HK-2 (cell line): ENCODE measurements around the gene TLR10.
"Not testable (repeated sequence)": the region's sequence is repeated elsewhere in the genome, so short reads cannot be mapped to it uniquely, and the experiment has no call there.

Source experiments
- DNase-seq: peaks from one replicate; pipeline ENCODE4 v3.0.0-alpha.2; 2018; ENCODE audit not compliant: unreplicated experiment

Gene TLR10, protein sequence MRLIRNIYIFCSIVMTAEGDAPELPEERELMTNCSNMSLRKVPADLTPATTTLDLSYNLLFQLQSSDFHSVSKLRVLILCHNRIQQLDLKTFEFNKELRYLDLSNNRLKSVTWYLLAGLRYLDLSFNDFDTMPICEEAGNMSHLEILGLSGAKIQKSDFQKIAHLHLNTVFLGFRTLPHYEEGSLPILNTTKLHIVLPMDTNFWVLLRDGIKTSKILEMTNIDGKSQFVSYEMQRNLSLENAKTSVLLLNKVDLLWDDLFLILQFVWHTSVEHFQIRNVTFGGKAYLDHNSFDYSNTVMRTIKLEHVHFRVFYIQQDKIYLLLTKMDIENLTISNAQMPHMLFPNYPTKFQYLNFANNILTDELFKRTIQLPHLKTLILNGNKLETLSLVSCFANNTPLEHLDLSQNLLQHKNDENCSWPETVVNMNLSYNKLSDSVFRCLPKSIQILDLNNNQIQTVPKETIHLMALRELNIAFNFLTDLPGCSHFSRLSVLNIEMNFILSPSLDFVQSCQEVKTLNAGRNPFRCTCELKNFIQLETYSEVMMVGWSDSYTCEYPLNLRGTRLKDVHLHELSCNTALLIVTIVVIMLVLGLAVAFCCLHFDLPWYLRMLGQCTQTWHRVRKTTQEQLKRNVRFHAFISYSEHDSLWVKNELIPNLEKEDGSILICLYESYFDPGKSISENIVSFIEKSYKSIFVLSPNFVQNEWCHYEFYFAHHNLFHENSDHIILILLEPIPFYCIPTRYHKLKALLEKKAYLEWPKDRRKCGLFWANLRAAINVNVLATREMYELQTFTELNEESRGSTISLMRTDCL

DNA sequence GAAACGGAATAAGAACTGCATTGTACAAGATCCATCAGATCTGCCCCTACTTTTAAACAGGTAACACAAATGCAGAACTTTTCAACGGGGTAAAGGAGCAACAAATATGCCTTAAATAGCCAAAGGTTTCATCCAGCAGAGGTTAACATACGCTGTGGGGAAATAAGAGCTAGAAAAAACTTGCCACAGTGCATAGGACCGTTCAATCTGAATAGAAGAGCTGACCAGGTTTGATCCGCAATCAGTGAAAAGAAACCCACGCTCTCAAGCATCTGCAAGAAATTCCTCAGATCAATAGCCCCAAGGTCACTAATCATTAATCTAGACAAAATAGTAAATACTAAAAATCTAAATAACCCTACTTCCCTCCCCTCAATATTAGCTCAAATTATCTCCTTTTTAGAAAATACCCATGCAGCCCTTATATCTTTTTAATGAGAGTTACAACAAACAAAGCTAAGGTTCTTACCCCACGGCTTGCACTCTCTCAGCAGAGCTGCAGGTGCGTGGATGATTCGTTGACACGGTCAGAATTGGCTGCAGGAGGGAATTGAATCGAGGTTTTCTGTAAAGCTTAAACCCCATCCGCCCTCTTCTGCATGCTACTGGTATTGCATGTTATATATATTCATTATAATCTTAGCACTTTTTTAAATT, at the start of gene TLR10:
Gene TLR10, minus strand, starts transcription at position 539 of the 657 bp plus-strand sequence. CDS start 7,400 bp downstream, outside the sequence.
- DNase-seq, result peak; percentile 20

DNA sequence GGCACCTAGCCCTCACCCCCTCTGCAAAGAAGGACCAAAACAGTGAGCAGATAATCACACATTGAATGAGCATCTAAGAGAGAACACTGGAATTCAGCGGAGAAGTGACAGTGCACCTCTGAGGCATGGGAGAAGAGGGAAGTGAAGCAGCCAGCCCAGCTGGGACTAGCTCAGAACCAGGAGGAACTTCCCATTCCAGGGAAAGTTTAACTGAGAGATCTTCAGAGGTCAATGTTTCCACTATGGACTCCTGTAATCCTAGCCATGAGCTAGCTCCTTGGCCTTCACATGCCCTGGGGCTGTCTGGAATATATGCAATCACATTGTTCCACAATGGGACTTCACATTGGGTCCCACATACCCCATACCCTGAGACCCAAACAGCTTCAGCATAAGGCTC, 49.4 kb upstream of the TLR10 start:
- no peak for DNase-seq

DNA sequence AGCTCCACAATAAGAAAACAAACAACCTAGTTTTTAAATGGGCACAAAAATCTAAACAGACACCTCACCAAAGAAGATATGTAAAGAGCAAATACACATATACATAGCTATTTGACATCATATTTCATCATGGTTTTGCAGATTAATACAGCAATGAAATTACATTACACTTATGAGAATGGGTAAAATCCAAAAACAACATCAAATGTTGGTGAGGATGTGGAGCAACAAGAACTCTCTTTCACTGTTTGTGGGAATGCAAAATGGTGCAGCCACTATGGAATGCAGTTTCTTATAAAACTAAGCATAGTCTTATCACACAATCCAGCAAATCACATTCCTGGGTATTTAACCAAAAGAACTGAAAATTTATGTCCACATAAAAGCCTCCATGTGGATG, 48.9 kb upstream of the TLR10 start:
- DNase-seq, result no peak

DNA sequence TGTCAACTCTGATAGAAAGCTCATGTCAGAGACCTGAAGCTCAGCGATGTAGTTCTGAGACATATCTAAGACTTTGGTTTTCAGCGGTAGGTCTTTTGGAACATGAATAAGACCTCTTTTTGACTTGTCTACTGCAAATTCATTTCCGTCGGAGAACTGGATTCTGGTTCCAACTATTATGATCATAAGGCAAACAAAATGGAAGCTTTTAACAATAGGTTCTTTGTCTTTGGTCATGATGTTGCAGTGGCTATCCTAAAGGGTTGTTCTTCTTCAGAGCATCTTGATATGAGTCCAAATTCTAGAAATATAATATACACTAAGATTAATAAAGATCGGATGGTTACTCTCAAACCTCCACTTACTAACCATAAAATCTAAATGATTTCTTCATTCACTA, 46.4 kb upstream of the TLR10 start:
- DNase-seq, result no peak

DNA sequence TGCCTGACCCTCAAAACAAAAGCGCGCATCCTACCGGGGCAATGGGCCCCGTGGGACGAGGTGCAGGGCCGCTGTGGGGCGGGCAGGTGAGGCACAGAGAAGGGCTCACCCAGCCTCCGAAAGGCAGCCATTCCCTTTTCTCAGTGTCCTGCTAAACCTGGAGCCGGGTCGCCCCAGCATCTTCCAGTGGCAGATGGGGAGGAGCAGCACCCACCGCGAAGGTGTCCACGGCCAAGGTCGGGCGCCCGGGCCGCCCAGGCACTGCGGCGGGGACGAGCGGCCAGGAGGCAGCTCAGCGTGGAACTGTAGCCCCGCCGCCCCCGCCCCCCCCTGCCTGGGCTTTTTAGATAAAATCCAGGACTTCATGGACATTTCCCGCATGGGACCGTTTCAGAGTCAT, 41.0 kb upstream of the TLR10 start:
- DNase-seq, result no peak

DNA sequence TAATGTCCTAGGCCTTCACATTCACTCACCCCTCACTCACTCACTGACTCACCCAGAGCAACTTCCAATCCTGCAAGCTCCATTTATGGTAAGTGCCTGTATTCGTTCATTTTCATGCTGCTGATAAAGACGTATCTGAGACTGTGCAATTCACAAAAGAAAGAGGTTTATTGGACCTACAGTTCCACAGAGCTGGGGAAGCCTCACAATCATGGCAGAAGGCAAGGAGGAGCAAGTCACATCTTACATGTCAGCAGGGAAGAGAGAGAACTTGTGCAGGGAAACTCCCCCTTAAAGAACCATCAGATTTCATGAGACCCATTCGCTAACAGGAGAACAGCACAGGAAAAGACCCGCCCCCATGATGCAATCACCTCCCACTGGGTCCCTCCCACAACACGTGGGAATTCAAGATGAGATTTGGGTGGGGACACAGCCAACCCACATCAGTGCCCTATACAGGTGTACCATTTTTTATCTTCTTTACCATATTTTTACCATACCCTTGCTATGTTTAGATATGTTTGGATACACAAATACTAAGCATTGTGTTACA, 40.0 kb upstream of the TLR10 start:
- DNase-seq, result no peak

DNA sequence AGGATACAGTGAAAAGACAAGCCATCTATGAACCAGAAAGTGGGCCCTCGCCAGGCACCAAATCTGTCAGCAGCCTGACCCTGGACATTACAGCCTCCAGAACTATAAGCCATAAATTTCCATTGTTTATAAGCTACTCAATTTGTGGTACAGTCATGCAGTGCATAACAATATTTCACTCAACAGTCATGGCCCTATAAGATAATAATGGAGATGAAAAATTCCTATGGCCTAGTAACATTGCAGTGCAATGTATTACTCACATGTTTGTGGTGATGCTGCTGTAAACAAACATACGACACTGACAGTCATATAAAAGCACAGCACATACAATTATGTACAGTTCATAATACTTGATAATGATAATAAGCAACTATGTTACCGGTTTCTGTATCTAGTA, 38.9 kb upstream of the TLR10 start:
- no peak for DNase-seq

DNA sequence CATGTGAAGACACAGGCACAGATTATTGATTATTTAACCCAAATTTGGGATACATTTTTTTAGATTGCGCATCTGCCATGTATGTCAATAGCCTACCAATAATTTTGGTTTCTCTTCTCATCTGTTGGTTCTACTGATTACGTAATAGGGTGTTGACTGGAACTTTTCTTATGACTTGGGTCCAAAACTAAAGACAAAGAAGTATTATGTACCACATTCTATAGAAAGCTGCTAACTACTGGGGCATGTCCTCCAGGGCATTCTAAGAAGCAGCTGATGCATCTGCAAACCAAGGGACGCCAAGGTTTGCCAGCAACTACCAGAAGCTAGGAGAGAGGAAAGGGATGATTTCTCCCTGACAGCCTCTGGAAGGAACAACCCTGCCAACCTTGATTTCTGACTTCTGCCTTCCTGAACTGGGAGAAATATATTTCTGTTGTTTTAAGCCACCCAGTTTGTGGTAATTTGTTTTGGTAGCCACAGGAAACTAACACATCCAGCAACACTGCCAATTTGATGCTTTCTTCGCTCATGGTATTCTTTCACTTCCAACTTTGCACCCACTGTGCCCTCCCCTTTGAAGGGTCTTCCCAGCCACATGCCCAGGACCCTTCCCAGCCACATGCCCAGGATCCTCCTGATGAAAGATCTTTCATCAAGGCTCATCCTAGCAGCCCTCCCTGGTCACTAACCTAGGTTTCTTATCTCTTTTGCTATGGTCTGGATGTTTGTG, 37.7 kb upstream of the TLR10 start:
- DNase-seq, result no peak

DNA sequence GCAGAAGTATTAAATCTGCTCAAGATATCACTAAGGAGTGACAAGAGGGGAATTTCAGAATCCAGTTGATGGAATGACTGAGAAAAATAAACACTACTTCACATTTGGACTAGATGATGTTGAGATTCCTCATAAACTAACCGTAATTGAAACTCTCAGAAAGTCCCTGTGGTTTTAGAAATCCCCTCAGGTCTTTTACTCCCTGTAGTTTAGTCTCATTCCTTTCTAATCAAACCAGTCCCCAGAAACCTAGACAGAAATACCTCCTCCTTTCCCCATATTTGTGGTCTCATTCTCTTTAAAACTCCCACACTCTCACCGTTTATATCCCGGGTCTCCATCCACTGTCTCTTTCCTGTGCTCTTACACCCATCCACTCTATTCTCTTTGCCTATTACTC, 36.8 kb upstream of the TLR10 start:
- DNase-seq, result no peak

DNA sequence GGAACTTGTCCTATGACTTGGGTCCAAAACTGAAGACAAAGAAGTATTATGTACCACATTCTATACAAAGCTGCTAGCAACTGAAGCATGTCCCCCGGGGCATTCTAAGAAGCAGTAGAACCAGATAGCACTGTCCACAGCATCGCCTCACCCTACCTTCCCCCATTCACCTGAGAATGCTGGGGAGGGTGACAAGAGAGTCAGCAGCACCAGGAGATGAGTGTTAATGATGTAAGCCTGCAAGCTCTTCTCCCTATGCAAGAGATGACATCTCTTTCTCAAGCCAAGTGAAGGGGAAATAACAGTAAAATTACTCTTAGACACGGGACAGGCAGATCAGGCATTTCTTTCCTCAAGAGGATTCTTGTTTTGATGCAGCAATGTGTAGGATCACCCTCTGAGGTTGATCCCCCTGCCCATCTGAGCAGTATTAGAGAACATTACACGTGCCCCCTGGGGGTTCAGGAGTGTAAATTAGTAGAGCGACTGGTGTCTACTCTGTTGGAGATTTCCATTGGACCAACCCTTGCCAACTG, 35.7 kb upstream of the TLR10 start:
- DNase-seq, result no peak

DNA sequence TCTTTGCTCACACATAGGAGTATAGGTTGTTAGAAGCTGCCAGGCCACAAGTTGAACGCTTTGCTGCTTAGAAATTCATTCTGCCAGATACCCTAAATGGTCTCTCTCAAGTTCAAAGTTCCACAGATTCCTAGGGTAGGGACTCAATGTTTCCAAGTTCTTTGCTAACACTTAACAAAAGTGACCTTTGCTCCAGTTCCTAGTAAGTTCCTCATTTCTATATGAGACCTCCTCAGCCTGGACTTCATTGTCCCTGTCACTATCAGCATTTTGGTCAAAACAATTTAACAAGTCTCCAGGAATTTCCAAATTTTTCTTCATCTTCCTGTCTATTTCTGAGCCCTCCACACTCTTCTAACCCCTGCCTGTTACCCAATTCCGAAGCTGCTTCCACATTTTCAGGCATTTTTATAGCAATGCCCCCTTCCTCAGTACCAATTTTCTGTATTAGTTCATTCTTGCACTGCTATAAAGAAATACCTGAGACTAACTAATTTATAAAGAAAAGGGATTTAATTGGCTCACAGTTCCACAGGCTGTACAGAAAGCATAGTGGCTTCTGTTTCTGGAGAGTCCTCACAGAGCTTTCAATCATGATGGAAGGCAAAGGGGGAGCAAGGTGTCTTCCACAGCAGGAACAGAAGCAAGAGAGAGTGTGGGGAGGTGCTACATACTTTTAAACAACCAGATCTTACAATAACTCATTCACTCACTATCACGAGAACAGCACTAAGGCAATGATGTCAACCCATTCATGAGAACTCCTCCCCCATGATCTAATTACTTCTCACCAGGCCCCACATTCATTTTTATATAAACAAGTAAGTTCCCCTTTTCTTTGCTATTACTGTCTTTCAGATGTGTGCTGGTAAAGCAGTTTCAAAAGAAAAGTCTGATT, 33.3 kb upstream of the TLR10 start:
- no peak for DNase-seq

DNA sequence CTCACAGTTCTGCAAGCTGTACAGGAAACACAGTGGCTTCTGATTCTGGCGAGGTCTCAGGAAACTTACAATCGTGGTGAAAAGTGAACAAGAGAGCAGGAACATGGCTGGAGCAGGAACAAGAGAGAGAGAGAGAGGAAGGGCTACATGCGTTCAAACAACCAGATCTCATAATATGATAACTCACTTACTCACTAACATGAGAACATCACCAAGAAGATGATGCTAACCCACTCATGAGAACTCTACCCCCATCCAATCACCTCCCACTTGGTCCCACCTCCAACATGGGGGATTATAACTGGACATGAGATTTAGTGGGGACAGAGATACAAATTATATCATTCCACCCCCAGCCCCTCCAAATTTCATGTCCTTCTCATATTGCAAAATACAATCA, 31.6 kb upstream of the TLR10 start:
- DNase-seq, result no peak

DNA sequence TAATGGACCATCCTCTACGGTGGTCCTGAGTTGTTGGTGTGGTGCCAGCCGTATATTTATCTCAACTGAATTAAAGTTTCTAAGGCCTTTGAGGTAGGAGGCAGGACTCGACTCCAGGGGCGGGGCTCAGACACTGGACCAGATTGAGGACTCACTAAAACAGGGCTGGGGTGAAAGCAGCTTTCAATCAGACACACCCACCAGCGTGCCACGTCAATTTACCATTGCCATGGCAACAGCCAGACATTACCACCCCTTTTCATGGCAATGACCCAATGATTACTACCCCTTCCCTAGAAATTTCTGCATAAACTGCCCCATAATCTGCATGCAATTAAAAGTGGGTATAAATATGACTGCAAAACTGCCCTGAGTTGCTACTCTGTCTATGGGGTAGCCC, 28.5 kb upstream of the TLR10 start:
- DNase-seq, result no peak

DNA sequence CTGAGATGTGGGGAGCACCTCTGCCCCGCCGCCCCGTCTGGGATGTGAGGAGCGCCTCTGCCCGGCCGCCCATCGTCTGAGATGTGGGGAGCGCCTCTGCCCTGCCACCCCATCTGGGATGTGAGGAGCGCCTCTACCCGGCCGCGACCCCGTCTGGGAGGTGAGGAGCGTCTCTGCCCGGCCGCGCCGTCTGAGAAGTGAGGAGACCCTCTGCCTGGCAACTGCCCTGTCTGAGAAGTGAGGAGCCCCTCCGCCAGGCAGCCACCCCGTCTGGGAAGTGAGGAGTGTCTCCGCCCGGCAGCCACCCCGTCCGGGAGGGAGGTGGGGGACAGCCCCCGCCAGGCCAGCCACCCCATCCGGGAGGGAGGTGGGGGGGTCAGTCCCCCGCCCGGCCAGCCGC, 24.7 kb upstream of the TLR10 start:
- DNase-seq, result not testable (repeated sequence)

DNA sequence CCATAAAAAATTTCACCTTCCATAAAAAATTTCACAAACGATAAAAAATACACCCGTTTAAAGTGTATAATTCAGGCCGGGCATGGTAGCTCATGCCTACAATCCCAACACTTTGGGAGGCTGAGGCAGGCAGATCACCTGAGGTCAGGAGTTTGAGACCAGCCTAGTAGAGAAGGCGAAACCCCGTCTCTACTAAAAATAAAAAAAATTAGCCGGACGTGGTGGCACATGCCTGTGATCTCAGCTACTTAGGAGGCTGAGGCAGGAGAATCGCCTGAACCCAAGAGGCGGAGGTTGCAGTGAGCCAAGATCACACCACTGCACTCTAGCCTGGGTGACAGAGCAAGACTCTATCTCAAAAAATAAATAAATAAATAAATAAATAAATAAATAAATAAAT, 23.5 kb upstream of the TLR10 start:
- not testable (repeated sequence) for DNase-seq

DNA sequence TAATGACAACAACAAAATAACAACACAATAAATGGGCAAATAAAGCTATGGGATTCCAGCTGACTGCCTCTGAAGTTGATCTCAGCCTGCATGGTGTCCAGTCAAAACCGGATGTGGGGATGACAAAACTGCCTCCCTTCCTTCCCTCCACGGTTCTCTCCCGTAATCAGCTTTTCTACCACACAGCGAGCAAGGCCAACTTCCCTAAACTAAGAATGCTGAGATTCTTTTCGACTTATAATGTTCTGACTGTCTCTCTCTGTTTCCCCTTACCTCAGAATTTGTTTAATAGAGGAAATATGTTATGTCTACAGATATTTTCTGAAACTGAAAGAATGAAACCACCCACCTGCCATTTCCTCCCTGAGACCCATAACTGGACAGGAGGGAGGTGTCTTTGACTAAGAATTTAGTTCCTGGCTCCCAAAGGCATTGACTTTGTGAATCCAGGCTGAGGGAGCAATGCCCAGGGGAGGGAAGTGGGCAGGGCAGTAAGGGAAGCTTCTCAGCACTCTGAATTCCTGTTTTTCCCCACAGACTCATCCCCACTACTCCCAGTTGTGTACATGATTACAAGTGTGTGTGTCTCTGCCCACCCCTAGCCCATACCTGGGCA, 22.8 kb upstream of the TLR10 start:
- DNase-seq, result no peak

DNA sequence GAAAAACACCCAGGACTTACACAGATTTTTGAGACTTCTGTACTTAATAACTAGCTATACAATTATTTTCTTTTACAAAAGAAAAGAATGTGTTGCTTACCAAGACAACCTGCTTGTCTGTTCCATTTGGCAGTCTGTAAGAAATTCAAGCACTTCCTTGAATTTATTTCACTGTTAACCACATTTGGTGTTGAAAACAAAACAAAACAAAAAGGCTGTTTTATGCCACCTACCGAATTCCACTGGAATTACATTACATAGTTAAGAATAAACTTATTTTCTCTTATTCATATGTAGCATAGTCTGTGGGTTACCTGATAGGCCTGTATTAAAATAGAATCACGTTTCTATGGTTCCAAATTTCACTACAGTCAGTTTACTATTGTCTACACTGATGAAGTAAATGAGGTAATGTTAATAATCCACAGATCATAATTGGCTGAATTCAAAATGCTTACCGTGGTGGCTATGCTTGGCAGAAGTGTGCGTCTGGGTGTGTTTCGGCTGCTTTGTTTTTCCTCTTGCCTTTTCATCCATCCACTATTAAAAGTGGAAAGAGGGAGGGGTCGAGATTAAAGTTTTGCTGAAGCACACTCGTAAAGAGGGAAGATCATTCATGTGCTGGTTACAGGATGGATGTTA, 22.0 kb upstream of the TLR10 start, which contains the start of gene TLR1:
Gene TLR1, minus strand, starts transcription at position 138 of the 642 bp plus-strand sequence. CDS start 5,960 bp downstream, outside the sequence.
- no peak for DNase-seq

DNA sequence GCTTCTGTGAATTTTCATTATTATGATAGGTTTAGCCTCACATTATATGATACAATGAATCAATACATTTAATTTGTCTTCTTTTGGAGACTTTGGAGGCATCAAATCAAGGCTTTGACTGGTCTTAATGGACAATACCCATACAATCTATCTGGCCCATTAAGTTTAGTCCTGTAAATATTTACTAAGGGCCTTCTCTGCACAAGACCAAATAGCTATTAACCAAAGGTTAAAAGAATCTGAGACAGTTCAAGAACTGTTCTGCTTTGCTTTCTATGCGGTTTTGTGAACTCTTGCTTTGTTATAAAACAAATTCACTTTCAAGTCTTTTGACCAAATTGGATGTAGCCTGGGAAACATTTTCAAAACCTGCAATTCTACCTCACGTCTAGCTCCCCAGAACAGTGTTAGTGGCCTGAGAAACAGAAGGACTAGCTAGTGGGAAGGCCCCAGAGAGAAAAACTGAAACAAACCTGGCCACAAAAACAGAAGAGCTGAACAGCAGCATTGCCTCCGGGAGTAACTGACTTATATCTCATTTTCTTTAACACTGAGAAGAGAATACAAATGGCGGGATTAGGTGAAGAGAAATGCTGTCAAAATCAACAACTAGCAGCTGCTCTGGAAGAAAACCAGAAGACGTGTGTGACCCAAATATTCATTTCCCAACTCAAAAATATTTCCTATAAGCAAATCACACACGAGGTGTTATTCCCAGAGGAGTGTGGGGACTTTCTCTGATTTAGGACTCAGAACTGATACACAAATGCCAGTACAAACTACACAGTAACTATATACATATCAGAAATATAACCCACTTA, 21.3 kb upstream of the TLR10 start:
- no peak for DNase-seq
